Measurements from ENCODE around the gene TMEM233.

Gene TMEM233

DNA sequence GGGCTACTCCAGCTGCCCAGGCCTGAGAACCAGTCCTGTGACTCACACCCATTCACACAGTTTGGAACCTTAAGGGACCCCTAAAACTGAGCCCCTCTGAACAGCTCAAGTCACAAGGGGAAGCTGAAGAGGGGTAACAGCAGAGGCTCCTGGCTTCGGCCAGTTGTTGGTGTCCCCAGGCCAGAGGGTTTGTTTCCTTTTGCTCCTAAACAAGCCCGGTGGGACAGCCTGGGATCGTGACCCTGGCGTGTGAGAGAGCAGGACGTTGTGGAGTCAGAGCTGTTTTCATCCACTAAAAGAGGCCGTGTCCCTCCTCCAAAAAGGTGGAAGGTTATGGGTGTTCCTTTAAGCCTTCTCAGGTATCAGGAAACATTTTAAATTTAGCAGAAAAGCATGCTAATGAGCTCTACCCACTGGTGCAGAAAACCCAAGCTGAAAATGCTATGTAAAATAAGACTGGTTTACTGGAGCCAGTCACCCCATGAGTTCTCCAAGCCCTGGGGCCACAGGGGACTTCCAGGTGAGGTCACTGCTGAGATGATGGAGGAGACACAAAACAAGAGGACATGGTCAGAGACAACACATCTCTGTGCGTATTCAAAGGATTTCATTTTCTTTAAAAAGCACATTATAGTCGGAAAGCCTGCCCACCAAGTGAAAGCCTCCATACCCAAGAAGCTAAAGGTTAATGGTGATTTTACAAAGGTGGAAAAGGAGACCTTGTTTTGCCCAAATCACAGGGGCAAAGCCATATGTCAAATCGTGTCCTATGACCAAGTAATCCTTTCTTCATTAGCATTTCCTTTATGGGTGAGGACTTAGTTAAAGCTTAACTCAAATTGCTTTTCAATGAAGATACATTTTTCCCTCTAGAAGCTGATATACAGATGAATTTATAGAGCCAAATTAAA is 88.4 kb downstream of the TMEM233 start:
- no peak for DNase-seq (ENCODE audit: low read depth, low spot score)

DNA sequence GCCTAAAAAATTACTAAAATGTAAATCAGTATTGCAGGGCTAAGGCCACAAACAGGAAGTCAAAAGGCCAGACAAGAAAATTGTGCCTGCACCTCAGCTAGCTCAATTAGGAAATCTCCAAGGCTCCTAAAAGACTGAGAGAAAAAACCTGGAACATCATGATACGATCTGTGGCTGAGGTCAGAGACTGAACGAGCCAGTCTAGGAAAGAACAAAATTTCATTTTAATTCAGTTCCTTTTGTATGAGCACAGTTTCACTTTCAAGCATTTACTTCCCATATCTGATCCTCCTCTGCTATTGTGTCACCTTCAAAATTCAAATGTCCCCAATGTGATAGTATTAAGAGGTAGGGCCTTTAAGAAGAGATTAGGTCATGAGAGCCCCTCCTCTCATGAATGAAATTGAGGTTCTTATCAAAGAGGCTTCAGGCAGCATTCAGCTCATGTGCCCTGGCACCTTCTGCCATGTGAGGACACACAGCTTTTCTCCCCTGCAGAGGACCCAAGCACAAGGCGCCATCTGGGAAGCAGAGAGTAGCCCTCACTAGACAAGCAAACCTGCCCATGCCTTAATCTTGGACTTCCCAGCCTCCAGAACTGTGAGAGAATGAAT is 89.2 kb downstream of the TMEM233 start:
- DNase-seq (ENCODE audit: low read depth, low spot score) = no peak

DNA sequence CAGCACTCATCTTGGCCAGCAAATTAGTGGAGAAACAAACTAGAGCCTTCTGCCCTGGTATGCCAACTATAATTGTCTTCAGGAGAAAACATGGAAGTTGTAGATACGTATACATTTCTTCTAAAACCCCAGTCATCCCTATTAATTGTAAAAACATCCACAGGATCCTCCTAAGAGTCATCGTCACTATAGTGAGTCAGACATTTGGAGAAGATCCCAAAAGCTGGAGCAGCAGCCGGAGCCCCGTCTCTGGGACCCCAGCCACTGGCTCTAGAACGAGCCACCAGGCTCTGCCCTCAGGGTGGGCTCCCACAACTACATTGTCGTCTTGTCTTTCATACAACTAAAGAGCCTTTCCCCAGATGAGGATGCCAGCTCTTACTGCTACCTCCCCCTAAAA is 89.8 kb downstream of the TMEM233 start:
- DNase-seq (ENCODE audit: low read depth, low spot score) = no peak

DNA sequence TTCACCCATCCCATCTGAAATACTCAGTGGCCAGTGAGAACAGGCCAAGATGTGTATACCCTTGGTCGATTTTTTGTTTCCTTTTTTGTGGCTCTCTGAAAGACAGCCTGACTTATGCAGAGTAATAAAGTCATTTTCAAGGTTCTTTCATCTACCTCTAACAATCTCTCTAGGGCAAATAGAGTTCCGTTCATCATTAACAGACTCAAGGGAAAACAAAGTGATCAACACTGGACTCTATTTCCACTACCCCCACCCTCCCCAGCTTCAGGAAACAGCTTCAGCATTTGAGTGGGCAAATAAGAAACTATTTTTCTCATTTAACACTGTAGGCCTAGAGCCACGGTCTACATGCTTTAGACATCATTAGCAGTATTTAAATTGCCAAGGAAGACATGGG is 90.2 kb downstream of the TMEM233 start:
- DNase-seq (ENCODE audit: low read depth, low spot score) = no peak

DNA sequence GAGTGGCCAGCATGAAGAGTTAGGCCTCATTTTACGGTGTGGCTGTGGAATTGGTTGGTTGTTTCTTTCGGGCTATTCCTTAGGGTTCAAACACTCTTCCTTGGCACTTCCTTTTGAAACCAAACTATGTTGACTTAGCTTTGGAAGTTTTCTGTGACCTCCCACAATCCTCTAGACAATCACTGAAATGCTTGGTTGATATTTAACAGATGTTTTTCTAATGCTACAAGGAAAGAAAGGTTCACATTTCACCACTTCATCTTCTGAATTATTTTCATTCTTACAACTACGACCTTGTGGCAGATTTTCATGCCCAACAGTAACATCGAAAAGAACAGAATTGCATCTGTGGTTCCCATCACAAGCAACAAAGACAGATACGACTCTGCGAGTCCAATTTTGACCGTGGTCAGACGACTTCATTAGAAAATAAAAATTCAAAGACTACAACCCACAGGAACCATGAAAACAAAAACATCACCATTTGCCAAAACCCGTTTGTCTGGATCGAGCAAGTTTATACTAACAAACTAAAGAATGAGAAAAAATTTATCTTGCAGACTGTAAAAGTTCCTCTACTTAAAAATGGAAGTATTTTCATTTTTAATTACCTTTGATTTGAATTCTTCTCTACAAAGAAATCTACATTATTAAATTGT is 91.3 kb downstream of the TMEM233 start:
- DNase-seq (ENCODE audit: low read depth, low spot score) = no peak

DNA sequence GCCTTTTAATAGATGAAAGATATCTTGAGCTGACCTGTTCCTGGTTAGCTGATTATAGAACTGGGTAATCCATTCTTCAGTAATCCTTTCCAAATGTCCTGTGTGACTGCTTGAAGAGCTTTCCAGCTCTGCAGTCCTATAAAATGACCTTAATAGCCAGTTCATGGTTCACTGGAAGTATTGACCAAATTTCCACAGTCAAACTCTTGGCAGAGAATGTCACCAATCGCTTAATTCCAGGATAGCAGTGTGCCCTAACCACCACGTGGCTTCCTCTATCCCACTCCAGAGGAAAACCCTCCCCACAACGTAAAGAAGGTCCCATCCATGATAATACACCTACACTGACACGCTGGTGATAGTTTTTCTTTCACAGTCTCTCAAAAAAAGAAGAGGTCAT is 91.8 kb downstream of the TMEM233 start:
- DNase-seq (ENCODE audit: low read depth, low spot score) = no peak

DNA sequence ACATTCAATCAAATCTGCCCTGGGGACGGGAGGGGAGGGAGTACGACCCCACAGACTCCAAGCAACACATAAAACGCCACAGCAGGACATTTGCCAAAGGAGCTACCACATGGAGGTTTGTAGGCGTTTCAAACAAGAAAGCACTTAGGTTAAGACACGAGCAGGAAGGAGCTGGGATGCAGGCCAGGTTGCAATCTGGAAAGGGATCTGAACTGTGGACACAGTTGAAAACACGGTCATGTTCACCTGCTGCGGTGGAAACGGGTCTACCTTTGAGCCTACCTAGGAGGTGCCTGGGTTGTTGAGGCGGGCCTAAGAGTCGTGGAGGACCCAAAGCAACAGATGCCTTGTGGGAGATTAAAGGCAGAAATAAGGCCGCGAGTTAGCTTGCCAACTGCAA is 92.8 kb downstream of the TMEM233 start:
- no peak for DNase-seq (ENCODE audit: low read depth, low spot score)

DNA sequence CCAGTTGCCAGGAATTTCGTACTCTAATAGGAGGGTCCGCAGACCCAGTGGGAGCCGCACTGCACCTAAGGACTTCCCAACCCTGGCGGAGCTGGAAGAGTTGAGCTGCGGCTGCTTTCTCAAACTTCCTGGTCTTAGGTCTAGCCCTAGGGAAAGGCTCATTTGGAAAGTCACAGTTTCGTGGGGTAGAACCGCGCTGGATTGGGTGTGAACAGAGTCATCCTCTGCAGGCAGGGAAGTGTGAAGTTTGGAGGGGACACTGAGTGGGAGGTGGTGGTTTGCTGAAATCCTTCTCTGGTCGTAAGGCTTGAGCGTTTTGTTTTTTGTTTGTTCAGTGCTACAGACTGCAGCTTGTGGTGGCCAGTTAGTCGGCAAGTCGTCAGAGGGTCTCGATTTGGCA is 93.2 kb downstream of the TMEM233 start:
- no peak for DNase-seq (ENCODE audit: low read depth, low spot score)

DNA sequence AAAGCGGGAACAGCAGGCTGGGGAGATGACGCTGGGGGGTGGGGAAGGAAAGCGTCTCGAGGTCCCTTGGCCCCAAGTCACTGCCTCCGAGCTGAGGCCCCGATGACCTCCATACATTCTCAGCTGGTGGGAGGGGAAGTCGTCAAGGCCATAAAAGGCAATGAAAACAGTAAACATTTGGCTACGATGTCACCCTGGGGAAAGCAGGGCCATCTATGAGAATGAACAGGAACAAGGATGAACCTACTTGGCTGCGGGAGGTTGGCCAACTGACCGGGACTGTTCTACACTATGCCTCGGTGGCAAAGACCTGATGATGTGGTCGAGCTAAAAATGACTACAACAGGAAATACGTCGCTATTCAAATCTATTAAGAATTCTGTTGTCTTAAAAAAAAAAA is 93.8 kb downstream of the TMEM233 start:
- no peak for DNase-seq (ENCODE audit: low read depth, low spot score)

DNA sequence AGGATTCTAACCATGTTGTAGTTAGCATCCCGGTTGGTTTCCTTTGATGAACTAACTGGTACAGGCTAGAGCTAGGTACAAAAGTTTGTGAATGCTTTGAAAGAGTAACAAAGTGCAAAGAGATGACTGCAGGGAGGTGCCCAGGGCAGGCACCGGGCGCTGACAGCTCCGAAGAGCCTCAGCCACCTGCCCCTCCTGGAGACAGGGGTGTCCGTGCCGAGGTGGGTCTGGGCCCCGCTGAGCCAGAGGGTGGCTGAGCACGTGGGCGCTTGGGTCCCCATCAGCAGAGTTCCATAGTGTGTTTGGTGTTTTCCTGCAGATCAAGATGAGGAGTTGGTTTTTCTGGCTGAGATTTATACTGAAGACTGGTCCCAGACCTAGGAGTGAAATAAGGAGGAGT is 94.3 kb downstream of the TMEM233 start:
- no peak for DNase-seq (ENCODE audit: low read depth, low spot score)

DNA sequence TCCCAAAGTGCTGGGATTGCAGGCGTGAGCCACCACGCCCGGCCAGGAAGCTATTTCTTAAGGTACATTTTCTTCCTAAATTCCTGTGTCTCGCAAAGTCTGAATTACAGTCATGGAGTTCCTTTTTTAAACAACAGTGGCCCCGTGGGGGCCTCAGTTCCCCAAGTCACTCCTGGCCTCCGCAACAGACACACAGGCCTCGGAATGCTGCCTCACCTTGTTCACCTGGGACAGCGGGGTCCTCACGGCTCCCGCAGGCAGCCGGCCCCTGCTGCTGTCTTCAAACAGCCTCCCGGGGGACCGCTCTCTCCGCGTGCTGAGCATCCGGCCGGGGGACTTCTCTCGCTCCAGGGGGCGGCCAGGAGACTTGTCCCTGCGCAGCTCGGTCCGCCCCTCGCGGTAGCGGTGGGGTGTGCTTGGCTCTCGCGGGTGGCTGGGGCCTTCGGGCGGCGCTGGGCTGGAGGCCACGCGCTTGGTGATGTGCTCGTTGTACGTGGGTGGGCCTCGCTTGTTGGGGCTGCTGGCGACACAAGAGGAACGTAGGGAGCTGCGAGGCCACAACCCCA is 96.4 kb downstream of the TMEM233 start:
- DNase-seq (ENCODE audit: low read depth, low spot score) = no peak

DNA sequence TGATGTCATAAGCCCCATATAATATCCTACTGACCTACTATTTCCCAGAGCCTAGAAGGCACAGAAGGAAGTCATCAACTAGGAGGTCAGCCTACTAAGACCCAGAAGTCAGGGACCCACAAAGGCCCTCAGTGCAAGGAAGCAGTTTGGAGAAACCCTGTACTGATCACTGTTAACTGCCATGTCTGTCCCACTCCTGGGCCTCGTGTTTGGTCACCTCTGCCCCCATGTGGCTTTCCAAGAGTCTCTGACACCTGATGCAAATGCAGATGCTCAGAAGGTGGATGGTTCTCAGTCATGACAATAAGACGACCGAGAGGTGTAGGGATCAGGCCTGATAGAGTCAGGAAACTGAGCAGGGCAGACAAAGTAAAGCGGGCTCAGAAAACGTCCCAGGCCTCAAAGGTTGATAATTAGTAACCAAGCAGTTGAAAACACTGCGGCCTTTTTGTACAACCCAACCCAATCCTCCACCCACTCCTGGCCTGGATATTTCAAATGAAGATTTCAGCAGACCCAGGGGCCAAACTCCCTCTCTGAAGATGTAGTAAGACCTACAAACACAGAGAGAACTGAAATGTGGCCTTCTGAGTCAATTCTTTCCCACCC is 97.7 kb downstream of the TMEM233 start:
- no peak for DNase-seq (ENCODE audit: low read depth, low spot score)

DNA sequence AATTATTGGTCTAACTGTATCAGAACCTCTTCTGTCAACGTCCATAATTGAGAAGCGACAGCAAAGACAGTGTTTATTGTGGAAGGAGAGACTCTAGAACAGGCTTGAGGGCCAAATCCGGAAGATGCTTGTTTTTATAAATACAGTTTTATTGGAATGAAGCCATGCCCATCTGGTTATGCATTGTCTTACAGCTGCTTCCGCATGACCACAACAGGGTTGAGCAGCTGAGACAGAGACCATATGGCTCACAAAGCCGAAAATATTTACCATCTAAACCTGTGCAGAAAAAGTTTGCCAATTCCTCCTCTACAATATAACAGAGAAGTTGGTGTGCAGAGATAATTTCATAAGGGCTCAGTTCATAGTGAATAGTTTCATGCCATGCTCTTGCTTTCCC is 98.8 kb downstream of the TMEM233 start:
- DNase-seq (ENCODE audit: low read depth, low spot score) = no peak
